LNCAP (cell line): ENCODE measurements around the gene IL17D.

Experiments
- CTCF ChIP-seq: fragments of 450-650 bp; IDR thresholded peaks from 2 replicates; pipeline ENCODE4 v1.5.1; 2017; ENCODE audit warnings: mild to moderate bottlenecking

IL17D gene

DNA sequence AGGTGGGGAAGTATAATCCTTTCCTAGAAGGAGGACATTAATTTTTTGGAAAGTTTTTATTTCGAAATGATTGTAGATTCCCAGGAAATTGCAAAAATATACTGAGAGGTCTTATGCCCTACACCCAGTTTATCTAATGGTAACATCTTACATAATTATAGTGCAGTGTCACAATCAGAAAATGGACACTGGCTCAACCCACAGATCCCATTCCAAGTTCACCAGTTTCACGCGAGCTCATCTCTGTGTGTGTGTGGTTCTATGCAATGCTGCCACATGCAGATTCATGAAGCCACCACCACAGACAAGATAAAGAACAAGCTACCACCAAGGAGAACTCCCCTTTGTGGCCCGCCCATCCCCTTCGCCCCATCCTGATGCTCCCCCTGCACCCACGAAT, 24.4 kb downstream of the IL17D start:
- no peak for TF ChIP-seq CTCF

DNA sequence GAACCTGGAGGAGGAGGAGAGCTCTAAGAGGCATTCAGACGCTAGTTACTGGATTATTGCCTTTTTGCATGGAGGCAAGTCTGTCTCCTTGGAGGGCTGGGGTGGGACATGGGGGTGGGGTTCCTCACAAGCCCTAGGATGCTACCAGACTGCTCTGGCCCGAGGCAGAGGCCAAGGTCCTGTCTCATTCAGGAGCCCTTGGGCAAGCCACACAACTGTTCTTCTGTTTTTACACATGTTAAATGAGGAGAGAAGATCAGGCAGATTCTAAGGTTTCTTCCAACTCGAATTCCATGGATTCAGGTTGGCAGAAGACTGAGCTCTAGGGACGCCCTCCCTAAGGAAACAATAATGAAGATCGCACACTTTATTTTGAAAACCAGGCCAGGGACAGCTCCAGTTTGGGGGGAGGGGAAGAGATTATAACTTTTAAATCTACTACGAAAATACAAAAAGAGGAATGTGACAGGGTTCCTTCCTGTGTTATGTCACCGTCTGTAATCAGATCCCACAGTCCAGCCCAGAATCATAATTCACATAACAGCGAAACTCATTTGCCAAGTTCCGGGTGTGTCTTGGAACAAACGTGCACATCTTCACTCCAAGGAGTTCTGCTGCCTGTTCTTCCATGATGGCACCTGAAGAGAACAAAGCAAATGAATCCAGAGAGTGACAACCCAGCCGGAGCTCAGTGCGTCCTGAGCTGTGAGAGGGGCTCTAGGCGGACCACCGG, 25.2 kb downstream of the IL17D start:
- no peak for TF ChIP-seq CTCF

DNA sequence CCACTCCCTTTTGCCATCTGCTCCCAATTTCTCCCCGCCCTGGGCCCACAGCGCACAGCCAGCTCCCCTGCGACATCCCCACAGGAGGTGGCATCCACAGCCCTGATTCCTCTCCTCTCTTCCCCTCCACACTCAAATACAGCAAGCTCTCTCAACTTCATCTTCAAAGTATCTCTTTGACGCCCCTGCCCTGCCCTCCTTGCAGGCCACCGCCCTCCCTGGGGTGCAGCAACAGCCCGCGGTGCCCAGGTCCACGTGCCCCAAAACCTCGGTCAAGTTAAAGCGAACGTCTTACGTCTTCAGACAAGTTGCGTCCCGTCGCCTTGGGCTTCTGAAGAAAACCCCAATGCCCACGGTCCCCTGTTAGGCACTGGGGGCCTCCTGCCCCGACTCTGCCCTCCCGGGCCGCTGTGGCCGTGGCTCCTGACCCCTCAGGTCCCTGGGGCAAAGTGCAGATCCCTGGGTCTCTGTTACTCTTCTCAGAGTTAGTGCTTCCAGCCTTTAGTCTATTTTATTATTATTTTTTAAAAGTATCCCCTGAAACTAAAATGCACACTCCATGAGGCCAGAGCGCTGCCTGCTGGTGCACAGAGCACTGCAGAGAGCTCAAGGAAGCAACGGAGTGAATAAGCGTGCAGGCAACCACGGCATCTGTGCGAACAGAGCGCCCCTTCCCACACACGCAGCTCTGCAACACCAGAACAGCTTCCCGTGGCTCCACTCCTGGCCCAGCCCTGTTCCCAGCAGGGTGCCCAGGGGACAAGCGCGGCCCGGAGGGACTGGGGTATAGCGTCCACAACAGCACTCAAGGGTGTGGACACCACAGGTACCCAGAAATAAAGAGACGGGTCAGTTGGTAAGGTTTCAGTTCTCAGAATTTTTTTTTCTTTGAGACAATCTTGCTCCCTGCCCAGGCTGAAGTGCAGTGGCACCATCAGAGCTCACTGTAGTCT, 26.4 kb downstream of the IL17D start:
- TF ChIP-seq CTCF: no peak

- no peak for TF ChIP-seq CTCF
Measured at GRCh38 chr13:20738616-20739015, 35.1 kb downstream of the IL17D start.

DNA sequence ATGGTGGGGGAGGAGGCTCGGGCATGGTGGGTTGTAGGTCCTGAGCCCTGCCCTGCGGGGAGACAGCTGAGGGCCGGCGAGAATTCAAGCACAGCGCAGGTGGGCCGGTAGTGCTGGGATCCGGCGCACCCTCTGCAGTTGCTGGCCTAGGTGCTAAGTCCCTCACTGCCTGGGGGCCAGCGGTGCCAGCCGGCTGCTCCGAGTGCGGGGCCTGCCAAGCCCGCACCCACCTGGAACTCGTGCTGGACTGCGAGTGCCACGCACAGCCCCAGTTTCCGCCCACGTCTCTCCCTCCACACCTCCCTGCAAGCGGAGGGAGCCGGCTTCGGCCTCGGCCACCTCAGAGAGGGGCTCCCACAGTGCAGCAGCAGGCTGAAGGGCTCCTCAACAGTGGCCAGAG, 36.5 kb downstream of the IL17D start:
- no peak for TF ChIP-seq CTCF

GRCh38 chr13:20749377-20749776, 45.9 kb downstream of the IL17D start:
- no peak for TF ChIP-seq CTCF

- TF ChIP-seq CTCF: no peak
Measured at GRCh38 chr13:20754009-20754408, 50.5 kb downstream of the IL17D start.
